H1 (cell line): ENCODE measurements around the gene KCNH5. TPM values are rescaled to one million over a fixed set of nuclear protein-coding genes. Genes with fewer than 3 reads are reported as not detected.

Experiments
- CTCF ChIA-PET: fragments of 300-600 bp; sonication (Branson Sonifier 250); formaldehyde crosslinking; loops from one replicate; lab custom pipeline; 2021; ENCODE audit not compliant: partially characterized antibody; lab: Charles Lee
- POLR2A ChIA-PET: fragments of 300-600 bp; sonication (Branson Sonifier 250); formaldehyde crosslinking; loops from one replicate; lab custom pipeline; 2021; ENCODE audit warnings: inconsistent platforms; ENCODE audit not compliant: partially characterized antibody; lab: Charles Lee
- DNase-seq, 2 experiments: peaks; one replicate each; pipeline versions ENCODE4 v3.0.0 to v3.0.0-alpha.2; 2010 to 2022; ENCODE audit warnings: low spot score in 2 of 2, low read depth in 1 of 2, mixed read lengths in 1 of 2
- FAIRE-seq: peaks from 2 replicates; lab custom pipeline; 2011; peaks lifted over from hg19 to GRCh38; lab: Jason Lieb, UNC
- H2AFZ ChIP-seq: 2 replicates; pipeline ENCODE4 v1.8.1; 2012; ENCODE audit warnings: low read length, inconsistent platforms
- H2AK5ac ChIP-seq: 2 replicates; pipeline ENCODE4 v1.6.1; 2013; ENCODE audit warnings: low read depth, low read length
- H2BK120ac ChIP-seq: replicated peaks from 2 replicates; pipeline ENCODE3; 2013; ENCODE audit warnings: low read depth, low read length, inconsistent platforms
- H2BK12ac ChIP-seq: 2 replicates; pipeline ENCODE4 v1.6.1; 2013; ENCODE audit warnings: low read depth, low read length
- H2BK15ac ChIP-seq: 2 replicates; pipeline ENCODE4 v1.6.1; 2013; ENCODE audit warnings: low read length
- H2BK20ac ChIP-seq: 2 replicates; pipeline ENCODE4 v1.6.1; 2013; ENCODE audit warnings: low read length
- H2BK5ac ChIP-seq: 2 replicates; pipeline ENCODE4 v1.6.1; 2013; ENCODE audit warnings: low read depth, low read length
- H3K14ac ChIP-seq: 2 replicates; pipeline ENCODE4 v1.6.1; 2013; ENCODE audit warnings: inconsistent platforms; ENCODE audit not compliant: insufficient read length
- H3K18ac ChIP-seq: 2 replicates; pipeline ENCODE4 v1.6.1; 2013; ENCODE audit warnings: low read length; ENCODE audit errors: extremely low read depth
- H3K23ac ChIP-seq: 2 replicates; pipeline ENCODE4 v1.6.1; 2013; ENCODE audit warnings: inconsistent platforms; ENCODE audit not compliant: insufficient read length
- H3K23me2 ChIP-seq: 2 replicates; pipeline ENCODE4 v1.6.1; 2013; ENCODE audit warnings: low read depth, low read length
- H3K27ac ChIP-seq: 2 replicates; pipeline ENCODE4 v1.6.1; 2011; ENCODE audit warnings: low read depth, low read length, inconsistent platforms
- H3K27me3 ChIP-seq, 4 experiments: replicated peaks in 1 of 4; 1 replicate in 1 of 4; 2 replicates in 3 of 4; pipeline versions ENCODE4 v1.6.1 to v1.8.1; 2011 to 2013; ENCODE audit warnings: low read length in 3 of 4, mild to moderate bottlenecking in 3 of 4, inconsistent platforms in 2 of 4, mixed read lengths in 2 of 4, moderate library complexity in 1 of 4; ENCODE audit not compliant: control insufficient read depth in 3 of 4, insufficient read depth in 3 of 4; ENCODE audit errors: extremely low read depth in 1 of 4
- H3K36me3 ChIP-seq, 4 experiments: 2 replicates each; pipeline versions ENCODE4 v1.6.1 to v1.8.1; 2011 to 2013; ENCODE audit warnings: mild to moderate bottlenecking in 4 of 4, low read length in 3 of 4, moderate library complexity in 2 of 4, control low read depth in 1 of 4, inconsistent platforms in 1 of 4; ENCODE audit not compliant: insufficient read depth in 4 of 4, control insufficient read depth in 2 of 4
- H3K4ac ChIP-seq: replicated peaks from 2 replicates; pipeline ENCODE3; 2013; ENCODE audit warnings: low read length, low read depth, mixed read lengths, inconsistent platforms; ENCODE audit not compliant: insufficient read length
- H3K4me1 ChIP-seq, 4 experiments: replicated peaks in 1 of 4; 1 replicate in 1 of 4; 2 replicates in 3 of 4; pipeline versions ENCODE4 v1.6.1 to v1.8.1; 2011 to 2013; ENCODE audit warnings: low read length in 3 of 4, inconsistent platforms in 2 of 4, mixed read lengths in 1 of 4; ENCODE audit not compliant: insufficient read depth in 4 of 4, control insufficient read depth in 3 of 4
- H3K4me2 ChIP-seq, 2 experiments: 2 replicates each; pipeline versions ENCODE4 v1.6.1 to v1.8.1; 2011 to 2013; ENCODE audit warnings: low read depth in 2 of 2, low read length in 2 of 2, control low read depth in 1 of 2, inconsistent platforms in 1 of 2, mild to moderate bottlenecking in 1 of 2; ENCODE audit not compliant: insufficient read depth in 1 of 2
- H3K4me3 ChIP-seq, 4 experiments: fragments of 200-600, 300-600 bp in 1 of 4; sonication (generic), shearing (Covaris generic), sonication (Bioruptor Twin) in 1 of 4; 2 replicates each; pipeline versions ENCODE4 v1.5.1 to v1.8.1; 2011 to 2016; ENCODE audit warnings: low read length in 4 of 4, low read depth in 3 of 4, control low read depth in 2 of 4, inconsistent platforms in 2 of 4, mild to moderate bottlenecking in 2 of 4, mixed read lengths in 1 of 4, moderate library complexity in 1 of 4; ENCODE audit not compliant: insufficient read depth in 2 of 4; ENCODE audit errors: extremely low read depth in 1 of 4
- H3K56ac ChIP-seq: replicated peaks from 2 replicates; pipeline ENCODE3; 2013; ENCODE audit warnings: low read depth, mild to moderate bottlenecking, mixed read lengths, low read length, inconsistent platforms; ENCODE audit not compliant: insufficient read length
- H3K79me1 ChIP-seq: 2 replicates; pipeline ENCODE4 v1.6.1; 2013; ENCODE audit warnings: low read depth, low read length, control low read depth
- H3K79me2 ChIP-seq, 2 experiments: 2 replicates each; pipeline versions ENCODE4 v1.6.1 to v1.8.1; 2012 to 2013; ENCODE audit warnings: low read length in 2 of 2, mild to moderate bottlenecking in 2 of 2, inconsistent platforms in 1 of 2; ENCODE audit not compliant: insufficient read depth in 2 of 2, control insufficient read depth in 1 of 2
- H3K9ac ChIP-seq, 4 experiments: replicated peaks in 1 of 4; 1 replicate in 1 of 4; 2 replicates in 3 of 4; pipeline versions ENCODE4 v1.6.1 to v1.8.1; 2011 to 2013; ENCODE audit warnings: low read depth in 3 of 4, low read length in 3 of 4, control low read depth in 2 of 4, mild to moderate bottlenecking in 2 of 4, moderate library complexity in 2 of 4, inconsistent platforms in 1 of 4; ENCODE audit errors: extremely low read depth in 1 of 4
- H3K9me3 ChIP-seq, 2 experiments: 2 replicates each; pipeline versions ENCODE4 v1.6.1 to v1.8.1; 2012 to 2013; ENCODE audit warnings: mild to moderate bottlenecking in 2 of 2, moderate library complexity in 2 of 2, control low read depth in 1 of 2, inconsistent platforms in 1 of 2, low read depth in 1 of 2, low read length in 1 of 2, mixed read lengths in 1 of 2; ENCODE audit not compliant: insufficient read depth in 2 of 2
- H4K20me1 ChIP-seq, 2 experiments: replicated peaks in 1 of 2; 2 replicates each; pipeline versions ENCODE3 to v1.8.1; 2011 to 2013; ENCODE audit warnings: inconsistent platforms in 2 of 2, low read length in 2 of 2, mild to moderate bottlenecking in 1 of 2; ENCODE audit not compliant: insufficient read depth in 2 of 2, control insufficient read depth in 1 of 2
- H4K5ac ChIP-seq: 2 replicates; pipeline ENCODE4 v1.6.1; 2013; ENCODE audit warnings: low read length, low read depth, mixed read lengths, inconsistent platforms; ENCODE audit not compliant: insufficient read length
- H4K8ac ChIP-seq: 2 replicates; pipeline ENCODE4 v1.8.0; 2013; ENCODE audit warnings: mild to moderate bottlenecking, moderate library complexity, low read length, inconsistent platforms; ENCODE audit not compliant: insufficient read depth; ENCODE audit errors: extremely low read depth
- H4K91ac ChIP-seq: replicated peaks from 2 replicates; pipeline ENCODE3; 2013; ENCODE audit warnings: low read length, mixed read lengths, inconsistent platforms; ENCODE audit not compliant: insufficient read length
- CREB1 ChIP-seq: IDR thresholded peaks from 2 replicates; pipeline ENCODE4 v1.6.1; 2012; ENCODE audit warnings: inconsistent platforms
- E2F6 ChIP-seq: IDR thresholded peaks from 2 replicates; pipeline ENCODE4 v1.6.1; 2012; ENCODE audit warnings: inconsistent platforms
- POLR2A ChIP-seq, 2 experiments: IDR thresholded peaks; 1 replicate in 1 of 2; 2 replicates in 1 of 2; pipeline ENCODE4 v1.6.1; 2011; ENCODE audit warnings: low read depth in 2 of 2, low read length in 2 of 2, mild to moderate bottlenecking in 2 of 2; ENCODE audit errors: control extremely low read depth in 1 of 2
- POU5F1 ChIP-seq: IDR thresholded peaks from 2 replicates; pipeline ENCODE4 v1.6.1; 2011; ENCODE audit warnings: low read depth, mild to moderate bottlenecking, low read length, moderate library complexity
- RAD21 ChIP-seq, 2 experiments: IDR thresholded peaks in 1 of 2; conservative IDR thresholded peaks in 1 of 2; 2 replicates each; pipeline ENCODE4 v1.6.1; 2011; ENCODE audit warnings: low read depth in 2 of 2, low read length in 2 of 2, improper control_type of control experiment in 1 of 2, inconsistent platforms in 1 of 2, mild to moderate bottlenecking in 1 of 2, moderate library complexity in 1 of 2
- RFX5 ChIP-seq: IDR thresholded peaks from 2 replicates; pipeline ENCODE4 v1.6.1; 2011; ENCODE audit warnings: low read depth, low read length, improper control_type of control experiment, borderline replicate concordance
- SAP30 ChIP-seq: fragments of 300-600 bp; sonication (generic); IDR thresholded peaks from 2 replicates; pipeline ENCODE4 v1.7.1; 2012; ENCODE audit warnings: low read length, moderate library complexity, mild to moderate bottlenecking, inconsistent platforms; ENCODE audit not compliant: insufficient read depth, insufficient replicate concordance
- SIRT6 ChIP-seq: IDR thresholded peaks from one replicate; pipeline ENCODE4 v1.7.1; 2012; ENCODE audit warnings: low read length, inconsistent platforms
- SP4 ChIP-seq: IDR thresholded peaks from 2 replicates; pipeline ENCODE4 v1.6.1; 2012; ENCODE audit warnings: low read length, inconsistent platforms
- TBP ChIP-seq: IDR thresholded peaks from 2 replicates; pipeline ENCODE4 v1.6.1; 2011; ENCODE audit warnings: low read depth, low read length, improper control_type of control experiment
- TCF12 ChIP-seq: IDR thresholded peaks from 2 replicates; pipeline ENCODE4 v1.6.1; 2011; ENCODE audit warnings: low read depth, mild to moderate bottlenecking, low read length
- TEAD4 ChIP-seq: IDR thresholded peaks from 2 replicates; pipeline ENCODE4 v1.6.1; 2012; ENCODE audit warnings: low read depth, low read length, inconsistent platforms, mixed read lengths
- ZNF274 ChIP-seq: IDR thresholded peaks from 2 replicates; pipeline ENCODE4 v1.7.0; 2012; ENCODE audit warnings: low read length, borderline replicate concordance; ENCODE audit errors: extremely low read depth
- WGBS, 2 experiments: shearing (Covaris generic) in 1 of 2; methylation state at CpG; one replicate each; pipeline versions ENCODE4 v1.1.6 to v1.1.7; 2013 to 2015; ENCODE audit warnings: low lambda C conversion rate in 2 of 2, mixed read lengths in 2 of 2, inconsistent platforms in 1 of 2, low coverage in 1 of 2, missing lambda C conversion rate in 1 of 2; ENCODE audit not compliant: insufficient replicate concordance in 2 of 2, insufficient coverage in 1 of 2, insufficient read length in 1 of 2; ENCODE audit errors: extremely low coverage in 1 of 2, missing lambda C conversion rate in 1 of 2; 5-methylcytosine and 5-hydroxymethylcytosine counted together
- polyA plus RNA-seq, 7 experiments: library from polyadenylated mRNA; depleted of rRNA in 3 of 7; stranded (reverse) in 5 of 7; unstranded in 2 of 7; fragments of >200 nt in 5 of 7; fragments of 200-250 nt in 2 of 7; gene quantifications; 1 replicate in 5 of 7; 2 replicates in 1 of 7; 4 replicates in 1 of 7; pipeline versions ENCODE4 v1.2.1 to v1.2.3, GENCODE V29; 2011 to 2013; ENCODE audit warnings: missing spikeins in 2 of 7, mixed read lengths in 2 of 7
- total RNA-seq: library from RNA; stranded (reverse); fragmentation: NEBNext Ultra II Directional; extraction: Animal tissue kit (Norgen Biotek cat#: 25700); gene quantifications from 2 replicates; pipeline ENCODE4 v1.2.1, GENCODE V29; 2021

Gene KCNH5
- total and polyA plus RNA-seq, 2 of the 8 experiments (the other 6 are each of a cell fraction or from before 2014, with no cell fraction given) = 0.24 to 0.50 TPM

GRCh38 chr14:62682208-62682607, 363.1 kb downstream of the KCNH5 start:
- H3K56ac ChIP-seq = no peak overlapping the region
- no peaks in the 10 kb centered on the region for H3K79me2 ChIP-seq
- no peak overlapping the region for H4K91ac ChIP-seq
- H4K5ac ChIP-seq = no peak overlapping the region
- no peaks in the 10 kb centered on the region for H3K23me2 ChIP-seq
- H3K79me1 ChIP-seq = no peaks in the 10 kb centered on the region
- no peak for DNase-seq
- ChIA-PET CTCF (interaction anchor here (0.6 to 2.2 kb wide), 5 partner anchors 9 to 594 kb away, joined by 3 to 5 read pairs (median 3); no protein-coding TSS in a partner anchor), POLR2A (interaction anchor here (0.7 kb wide), 2 partner anchors 446 to 778 kb away, joined by 4 read pairs; no protein-coding TSS in a partner anchor)
- no peak overlapping the region for H2BK12ac ChIP-seq
- H3K9me3 ChIP-seq = no peaks in the 10 kb centered on the region
- no peak overlapping the region for H2BK120ac ChIP-seq
- H4K20me1 ChIP-seq = no peaks in the 10 kb centered on the region
- H2BK5ac ChIP-seq = no peak overlapping the region
- no peak overlapping the region for H3K14ac ChIP-seq
- no peaks in the 10 kb centered on the region for H3K27me3 ChIP-seq
- no peak overlapping the region for H3K27ac ChIP-seq
- H3K18ac ChIP-seq = no peak overlapping the region
- H3K36me3 ChIP-seq = no peaks in the 10 kb centered on the region
- H3K23ac ChIP-seq = no peak overlapping the region
- WGBS, 2 experiments = 85% methylated on average over 6 of the region's 7 CpGs; no CpG with 5 or more reads in 1 of the 2 experiments
- no peak for FAIRE-seq
- H2AFZ ChIP-seq = peak overlapping the region; percentile 75; the same call in 1 of the 2 replicates
- H3K4me1 ChIP-seq = no peaks in the 10 kb centered on the region
- TF ChIP-seq E2F6 (no peak), CREB1 (no peak), ZNF274 (no peak), TBP (no peak), SIRT6 (no peak), POLR2A (IDR thresholded peaks at IDR 0.05; ENCODE audit: control extremely low read depth in 1 of 2, low read depth in 2 of 2, low read length in 2 of 2) (no peak), RAD21 (IDR thresholded peaks at IDR 0.05 in 1 of 2, conservative IDR thresholded peaks at IDR 0.05 in 1 of 2; ENCODE audit: low read depth in 2 of 2, low read length in 2 of 2) (no peak), POU5F1 (no peak), TEAD4 (no peak), TCF12 (no peak), RFX5 (no peak), SP4 (no peak), SAP30 (no peak)
- H2BK15ac ChIP-seq = no peak overlapping the region
- no peak overlapping the region for H3K4ac ChIP-seq
- H4K8ac ChIP-seq = no peak overlapping the region
- no peak overlapping the region for H3K4me2 ChIP-seq
- H3K4me3 ChIP-seq = no peak overlapping the region
- no peak overlapping the region for H2BK20ac ChIP-seq
- no peak overlapping the region for H2AK5ac ChIP-seq
- H3K9ac ChIP-seq = no peak overlapping the region
